Erythroblast (primary cell): Measurements from ENCODE around the gene PEAR1.

Experiments
- GATA1 ChIP-seq: IDR thresholded peaks from 2 replicates; pipeline ENCODE4 v1.6.1; 2011; ENCODE audit warnings: low read depth, mild to moderate bottlenecking, control low read depth, low read length, moderate library complexity
- POLR2A ChIP-seq: IDR thresholded peaks from 2 replicates; pipeline ENCODE4 v1.6.1; 2011; ENCODE audit warnings: mild to moderate bottlenecking, low read length

GRCh38 chr1:156859523-156860112 lies 33.9 kb upstream of the PEAR1 start:
- TF ChIP-seq POLR2A (no peak), GATA1 (no peak)
